IMR-90 (cell line): ENCODE results near the gene FGF16. TPM values are rescaled to one million over a fixed set of nuclear protein-coding genes. Genes with fewer than 3 reads are reported as not detected.

ENCODE experiments used
- ATAC-seq: fragments of 200-7000 bp; cut with Tn5 transposase; 2 replicates; pipeline ENCODE4 v1.9.1; 2020; ENCODE audit warnings: low read depth, mild to moderate bottlenecking, moderate library complexity
- BruUV-seq: library from RNA; stranded (reverse); fragments of 400-500 nt; replicated peaks from 2 replicates; lab custom pipeline; 2021; lab: Mats Ljungman, UMichigan
- CTCF ChIA-PET: fragments of 300-600 bp; formaldehyde crosslinking; extraction: SDS; loops from one replicate; lab custom pipeline; 2021; ENCODE audit warnings: antibody characterized with exemption; lab: Yijun Ruan, JAX
- POLR2A ChIA-PET: fragments of 300-600 bp; sonication (Branson Sonifier 250); formaldehyde crosslinking; loops from one replicate; lab custom pipeline; 2022; ENCODE audit warnings: antibody characterized with exemption; ENCODE audit not compliant: unreplicated experiment; lab: Charles Lee
- DNase-seq: peaks from one replicate; pipeline ENCODE4 v3.0.0; 2013
- H2AFZ ChIP-seq: replicated peaks from 2 replicates; pipeline ENCODE3; 2013; ENCODE audit warnings: low read length, mild to moderate bottlenecking; ENCODE audit not compliant: poor library complexity
- H2AK5ac ChIP-seq: 2 replicates; pipeline ENCODE4 v1.6.1; 2013; ENCODE audit warnings: low read depth, low read length, inconsistent platforms
- H2AK9ac ChIP-seq: replicated peaks from 2 replicates; pipeline ENCODE3; 2013; ENCODE audit warnings: mild to moderate bottlenecking, low read depth, low read length, moderate library complexity; ENCODE audit not compliant: poor library complexity
- H2BK120ac ChIP-seq: 2 replicates; pipeline ENCODE4 v1.6.1; 2013; ENCODE audit warnings: low read depth, low read length, inconsistent platforms
- H2BK15ac ChIP-seq: 3 replicates; pipeline ENCODE4 v1.6.1; 2013; ENCODE audit warnings: low read depth, low read length, inconsistent platforms
- H2BK20ac ChIP-seq: 2 replicates; pipeline ENCODE4 v1.6.1; 2013; ENCODE audit warnings: low read depth, mild to moderate bottlenecking, inconsistent platforms, low read length, moderate library complexity
- H2BK5ac ChIP-seq: 2 replicates; pipeline ENCODE4 v1.6.1; 2013; ENCODE audit warnings: mild to moderate bottlenecking, low read depth, low read length, inconsistent platforms; ENCODE audit not compliant: poor library complexity, severe bottlenecking
- H3K14ac ChIP-seq: replicated peaks from 2 replicates; pipeline ENCODE4 v1.6.1; 2013; ENCODE audit warnings: low read depth, low read length, inconsistent platforms
- H3K18ac ChIP-seq: 2 replicates; pipeline ENCODE4 v1.6.1; 2013; ENCODE audit warnings: low read depth, low read length, control low read depth
- H3K23ac ChIP-seq: 2 replicates; pipeline ENCODE4 v1.6.1; 2013; ENCODE audit warnings: low read depth, low read length, inconsistent platforms
- H3K27ac ChIP-seq: 2 replicates; pipeline ENCODE4 v1.5.1; 2013; ENCODE audit warnings: mild to moderate bottlenecking, control low read depth, low read length; ENCODE audit not compliant: insufficient read depth
- H3K27me3 ChIP-seq: 2 replicates; pipeline ENCODE4 v1.6.1; 2013; ENCODE audit warnings: low read length; ENCODE audit not compliant: control insufficient read depth, insufficient read depth
- H3K36me3 ChIP-seq: 2 replicates; pipeline ENCODE4 v1.6.1; 2013; ENCODE audit warnings: low read length, mixed read lengths; ENCODE audit not compliant: control insufficient read depth, insufficient read depth
- H3K4ac ChIP-seq: 2 replicates; pipeline ENCODE4 v1.6.1; 2013; ENCODE audit warnings: low read depth, low read length, inconsistent platforms
- H3K4me1 ChIP-seq: 2 replicates; pipeline ENCODE4 v1.6.1; 2013; ENCODE audit warnings: low read length, mixed read lengths; ENCODE audit not compliant: control insufficient read depth, insufficient read depth
- H3K4me2 ChIP-seq: 2 replicates; pipeline ENCODE4 v1.6.1; 2013; ENCODE audit warnings: low read depth, mild to moderate bottlenecking, control low read depth, low read length, moderate library complexity
- H3K4me3 ChIP-seq: 2 replicates; pipeline ENCODE4 v1.5.1; 2013; ENCODE audit warnings: low read depth, mild to moderate bottlenecking, control low read depth, low read length, moderate library complexity; ENCODE audit not compliant: insufficient read depth
- H3K56ac ChIP-seq: 2 replicates; pipeline ENCODE4 v1.6.1; 2013; ENCODE audit warnings: low read length, inconsistent platforms; ENCODE audit not compliant: insufficient read depth; ENCODE audit errors: extremely low read depth
- H3K79me1 ChIP-seq, 2 experiments: 2 replicates each; pipeline ENCODE4 v1.6.1; 2013; ENCODE audit warnings: low read length in 2 of 2, inconsistent platforms in 1 of 2, low read depth in 1 of 2
- H3K9ac ChIP-seq: 2 replicates; pipeline ENCODE4 v1.6.1; 2013; ENCODE audit warnings: low read depth, low read length, control low read depth
- H3K9me1 ChIP-seq: 2 replicates; pipeline ENCODE4 v1.6.1; 2013; ENCODE audit warnings: low read length, inconsistent platforms; ENCODE audit not compliant: insufficient read depth
- H3K9me3 ChIP-seq: 2 replicates; pipeline ENCODE4 v1.6.1; 2013; ENCODE audit warnings: low read length; ENCODE audit not compliant: control insufficient read depth, insufficient read depth
- H4K20me1 ChIP-seq: 2 replicates; pipeline ENCODE4 v1.6.1; 2013; ENCODE audit warnings: low read length, inconsistent platforms; ENCODE audit not compliant: insufficient read depth
- H4K5ac ChIP-seq: 2 replicates; pipeline ENCODE4 v1.6.1; 2013; ENCODE audit warnings: mild to moderate bottlenecking, low read depth, low read length, control low read depth
- H4K8ac ChIP-seq, 2 experiments: 2 replicates each; pipeline ENCODE4 v1.6.1; 2013; ENCODE audit warnings: low read depth in 2 of 2, low read length in 2 of 2, control low read depth in 1 of 2, inconsistent platforms in 1 of 2
- H4K91ac ChIP-seq: 2 replicates; pipeline ENCODE4 v1.6.1; 2013; ENCODE audit warnings: low read depth, low read length, inconsistent platforms; ENCODE audit not compliant: insufficient read depth
- CEBPB ChIP-seq: IDR thresholded peaks from 2 replicates; pipeline ENCODE4 v1.6.1; 2012; ENCODE audit warnings: low read depth, low read length, improper control_type of control experiment
- CTCF ChIP-seq: conservative IDR thresholded peaks from 2 replicates; pipeline ENCODE4 v1.5.1; 2012; ENCODE audit warnings: mild to moderate bottlenecking, low read depth, low read length, improper control_type of control experiment
- ELK1 ChIP-seq: fragments of 150-350 bp; IDR thresholded peaks from 2 replicates; pipeline ENCODE4 v1.6.1; 2016; ENCODE audit warnings: low read depth, mild to moderate bottlenecking, low read length, moderate library complexity, borderline replicate concordance
- MAFK ChIP-seq: IDR thresholded peaks from 2 replicates; pipeline ENCODE4 v1.6.1; 2012; ENCODE audit warnings: low read depth, low read length, improper control_type of control experiment
- MAZ ChIP-seq: IDR thresholded peaks from 2 replicates; pipeline ENCODE4 v1.6.1; 2012; ENCODE audit warnings: low read depth, mild to moderate bottlenecking, low read length, improper control_type of control experiment, moderate library complexity, borderline replicate concordance
- MXI1 ChIP-seq: IDR thresholded peaks from 2 replicates; pipeline ENCODE4 v1.6.1; 2012; ENCODE audit warnings: low read depth, mild to moderate bottlenecking, low read length, moderate library complexity, borderline replicate concordance
- NFE2L2 ChIP-seq: fragments of 150-350 bp; IDR thresholded peaks from 2 replicates; pipeline ENCODE4 v1.6.1; 2016; ENCODE audit warnings: low read depth, mild to moderate bottlenecking, low read length
- RCOR1 ChIP-seq: IDR thresholded peaks from 2 replicates; pipeline ENCODE4 v1.6.1; 2012; ENCODE audit warnings: mild to moderate bottlenecking, low read length, improper control_type of control experiment; ENCODE audit not compliant: insufficient replicate concordance
- RFX5 ChIP-seq: IDR thresholded peaks from 2 replicates; pipeline ENCODE4 v1.8.0; 2012; ENCODE audit warnings: low read depth, mild to moderate bottlenecking, low read length, moderate library complexity
- SMC3 ChIP-seq: fragments of 150-350 bp; IDR thresholded peaks from 2 replicates; pipeline ENCODE4 v1.6.1; 2016; ENCODE audit warnings: low read depth, mild to moderate bottlenecking, antibody characterized with exemption, low read length, moderate library complexity
- USF2 ChIP-seq: fragments of 150-350 bp; IDR thresholded peaks from 2 replicates; pipeline ENCODE4 v1.6.1; 2017; ENCODE audit warnings: mild to moderate bottlenecking, antibody characterized with exemption, low read length, low read depth
- WGBS, 2 experiments: methylation state at CpG; one replicate each; pipeline versions ENCODE4 v1.1.5 to v1.1.7; 2013; ENCODE audit warnings: missing lambda C conversion rate in 2 of 2; ENCODE audit not compliant: insufficient read length in 1 of 2; ENCODE audit errors: extremely low coverage in 2 of 2; 5-methylcytosine and 5-hydroxymethylcytosine counted together
- dilution Hi-C: fragments of 300-500 bp; cut with HindIII; formaldehyde crosslinking; loops from one replicate; pipeline ENCODE4 v1.14.3; 2018; ENCODE audit warnings: low sequenced_read_pairs; ENCODE audit not compliant: unreplicated experiment
- in situ Hi-C: fragments of 300-500 bp; cut with MboI; formaldehyde crosslinking; loops from 3 replicates; pipeline ENCODE4 v1.14.3; 2019; ENCODE audit warnings: low sequenced_read_pairs, inconsistent platforms, mixed read lengths
- intact Hi-C: fragments of 100-400 bp; cut with micrococcal nuclease; formaldehyde crosslinking; loops from 2 replicates; pipeline ENCODE4 v1.10.0; 2022
- polyA plus RNA-seq, 3 experiments: library from polyadenylated mRNA; depleted of rRNA; stranded (reverse); fragments of >200 nt; gene quantifications; 2 replicates each; pipeline ENCODE4 v1.2.3, GENCODE V29; 2012; ENCODE audit warnings: low replicate concordance in 1 of 3
- total RNA-seq: library from RNA; depleted of rRNA; stranded (reverse); fragments of >200 nt; gene quantifications from 2 replicates; pipeline ENCODE4 v1.2.3, GENCODE V29; 2012

FGF16 gene
- total and polyA plus RNA-seq, 2 of the 4 experiments (the other 2 are of a cell fraction), result not detected

GRCh38 chrX:77502951-77503525 lies 55.8 kb downstream of the FGF16 start:
- Histone ChIP-seq H3K27me3 (no peaks in the 10 kb centered on the region), H3K4me3 (no peak overlapping the region), H3K36me3 (no peaks in the 10 kb centered on the region), H2BK15ac (no peak overlapping the region), H3K14ac (no peak overlapping the region), H3K9me3 (no peaks in the 10 kb centered on the region), H2BK120ac (no peak overlapping the region), H4K91ac (no peak overlapping the region), H3K4me2 (no peak overlapping the region), H4K8ac (no peak overlapping the region), H3K56ac (no peak overlapping the region), H4K20me1 (no peaks in the 10 kb centered on the region), H2BK20ac (no peak overlapping the region), H3K9ac (no peak overlapping the region), H3K23ac (no peak overlapping the region), H3K4ac (no peak overlapping the region), H2AFZ (no peak overlapping the region), H2BK5ac (no peak overlapping the region), H2AK9ac (no peak overlapping the region), H3K79me1 (no peaks in the 10 kb centered on the region), H3K4me1 (no peaks in the 10 kb centered on the region), H2AK5ac (no peak overlapping the region), H4K5ac (no peak overlapping the region), H3K9me1 (no peaks in the 10 kb centered on the region), H3K27ac (no peak overlapping the region), H3K18ac (no peak overlapping the region)
- CTCF ChIA-PET, result no interaction called here
- intact Hi-C loops (loop anchor here (10.0 kb wide), 1 partner anchor 392 kb away; the partner anchor contains the start of genes COX7B and MAGT1), dilution Hi-C loops (no loop called here), in situ Hi-C loops (no loop called here)
- TF ChIP-seq RFX5 (no peak), ELK1 (no peak), SMC3 (no peak), MXI1 (no peak), MAZ (no peak), USF2 (no peak), RCOR1 (no peak), NFE2L2 (no peak), MAFK (no peak), CEBPB (no peak), CTCF (no peak)
- POLR2A ChIA-PET, result no interaction called here
- BruUV-seq, result no TSS peak
- WGBS, 2 experiments, result no CpG with 5 or more reads among the region's 2 CpGs
- DNase-seq, result no peak
- no peak for ATAC-seq
